Nephron (organoid): ENCODE results near the gene HOXB9.
A peak's percentile ranks its signal among the peaks of the same experiment; 100 is the strongest.

ENCODE experiments used
- H3K27ac Mint-ChIP-seq, 3 experiments: 2 replicates each; pipeline ENCODE4 v1.8.0; 2020; ENCODE audit warnings: mixed read lengths in 3 of 3, mild to moderate bottlenecking in 2 of 3, moderate library complexity in 1 of 3
- H3K27me3 Mint-ChIP-seq: 2 replicates; pipeline ENCODE4 v1.8.0; 2021; ENCODE audit warnings: low read depth, mild to moderate bottlenecking, moderate library complexity, mixed read lengths
- H3K36me3 Mint-ChIP-seq: 2 replicates; pipeline ENCODE4 v1.8.0; 2020; ENCODE audit warnings: low read depth, mixed read lengths
- H3K4me1 Mint-ChIP-seq: 2 replicates; pipeline ENCODE4 v1.8.0; 2020; ENCODE audit warnings: mixed read lengths
- H3K4me3 Mint-ChIP-seq, 3 experiments: 2 replicates each; pipeline ENCODE4 v1.8.0; 2020; ENCODE audit warnings: mild to moderate bottlenecking in 3 of 3, mixed read lengths in 3 of 3, moderate library complexity in 2 of 3
- H3K9me3 Mint-ChIP-seq: 2 replicates; pipeline ENCODE4 v1.8.0; 2020; ENCODE audit warnings: mixed read lengths
- CTCF ChIP-seq, 3 experiments: fragments of 200-600 bp; sonication (generic); IDR thresholded peaks; one replicate each; pipeline ENCODE4 v1.5.0; 2021; ENCODE audit warnings: antibody characterized with exemption in 3 of 3; ENCODE audit not compliant: unreplicated experiment in 3 of 3

HOXB9 gene

GRCh38 chr17:48601207-48601538 is 25.0 kb downstream of the HOXB9 start:
- Mint-ChIP-seq H3K9me3 (no peaks in the 10 kb centered on the region), H3K4me1 (peaks cover 54% of the 10 kb centered on the region), H3K27me3 (peaks cover 82% of the 10 kb centered on the region), H3K27ac (peak overlapping the region in 1 of 3 experiments; percentile 98), H3K36me3 (peaks cover 14% of the 10 kb centered on the region), H3K4me3 (peak overlapping the region; percentile 94 to 99 (median 98))
- no peak for TF ChIP-seq CTCF (IDR thresholded peaks at IDR 0.05; ENCODE audit: unreplicated experiment in 3 of 3)

- peaks cover 56% of the 10 kb centered on the region for H3K4me1 Mint-ChIP-seq
- H3K27me3 Mint-ChIP-seq: peaks cover 82% of the 10 kb centered on the region
- TF ChIP-seq CTCF (IDR thresholded peaks at IDR 0.05; ENCODE audit: unreplicated experiment in 3 of 3): no peak
- peak overlapping the region; percentile 94 to 99 (median 98) for H3K4me3 Mint-ChIP-seq
- peaks cover 20% of the 10 kb centered on the region for H3K36me3 Mint-ChIP-seq
- no peaks in the 10 kb centered on the region for H3K9me3 Mint-ChIP-seq
- peak overlapping the region in 1 of 3 experiments; percentile 98 for H3K27ac Mint-ChIP-seq
Observed at GRCh38 chr17:48600244-48601098, 25.7 kb downstream of the HOXB9 start.

GRCh38 chr17:48599354-48599753 is 26.8 kb downstream of the HOXB9 start:
- peaks cover 67% of the 10 kb centered on the region for H3K4me1 Mint-ChIP-seq
- no peaks in the 10 kb centered on the region for H3K9me3 Mint-ChIP-seq
- TF ChIP-seq CTCF (IDR thresholded peaks at IDR 0.05; ENCODE audit: unreplicated experiment in 3 of 3): no peak
- H3K36me3 Mint-ChIP-seq: peaks cover 30% of the 10 kb centered on the region
- peaks cover 93% of the 10 kb centered on the region for H3K27me3 Mint-ChIP-seq
- H3K27ac Mint-ChIP-seq: peak overlapping the region in 1 of 3 experiments; percentile 98
- peak overlapping the region; percentile 94 to 99 (median 98) for H3K4me3 Mint-ChIP-seq

- Mint-ChIP-seq H3K27ac (peak overlapping the region in 1 of 3 experiments; percentile 98), H3K27me3 (peaks cover 96% of the 10 kb centered on the region), H3K9me3 (no peaks in the 10 kb centered on the region), H3K4me3 (peak overlapping the region; percentile 94 to 99 (median 98)), H3K36me3 (peaks cover 35% of the 10 kb centered on the region), H3K4me1 (peaks cover 72% of the 10 kb centered on the region)
- no peak for TF ChIP-seq CTCF (IDR thresholded peaks at IDR 0.05; ENCODE audit: unreplicated experiment in 3 of 3)
Observed at GRCh38 chr17:48598736-48599135, 27.4 kb downstream of the HOXB9 start.

GRCh38 chr17:48597778-48598631 is 28.2 kb downstream of the HOXB9 start:
- Mint-ChIP-seq H3K36me3 (peaks cover 35% of the 10 kb centered on the region), H3K9me3 (no peaks in the 10 kb centered on the region), H3K4me3 (peak overlapping the region; percentile 94 to 99 (median 98)), H3K4me1 (peaks cover 73% of the 10 kb centered on the region), H3K27me3 (peaks cover 95% of the 10 kb centered on the region), H3K27ac (peak overlapping the region in 1 of 3 experiments; percentile 98)
- TF ChIP-seq CTCF (IDR thresholded peaks at IDR 0.05; ENCODE audit: unreplicated experiment in 3 of 3): no peak
